ENCODE data around the gene GABBR2.

DNA sequence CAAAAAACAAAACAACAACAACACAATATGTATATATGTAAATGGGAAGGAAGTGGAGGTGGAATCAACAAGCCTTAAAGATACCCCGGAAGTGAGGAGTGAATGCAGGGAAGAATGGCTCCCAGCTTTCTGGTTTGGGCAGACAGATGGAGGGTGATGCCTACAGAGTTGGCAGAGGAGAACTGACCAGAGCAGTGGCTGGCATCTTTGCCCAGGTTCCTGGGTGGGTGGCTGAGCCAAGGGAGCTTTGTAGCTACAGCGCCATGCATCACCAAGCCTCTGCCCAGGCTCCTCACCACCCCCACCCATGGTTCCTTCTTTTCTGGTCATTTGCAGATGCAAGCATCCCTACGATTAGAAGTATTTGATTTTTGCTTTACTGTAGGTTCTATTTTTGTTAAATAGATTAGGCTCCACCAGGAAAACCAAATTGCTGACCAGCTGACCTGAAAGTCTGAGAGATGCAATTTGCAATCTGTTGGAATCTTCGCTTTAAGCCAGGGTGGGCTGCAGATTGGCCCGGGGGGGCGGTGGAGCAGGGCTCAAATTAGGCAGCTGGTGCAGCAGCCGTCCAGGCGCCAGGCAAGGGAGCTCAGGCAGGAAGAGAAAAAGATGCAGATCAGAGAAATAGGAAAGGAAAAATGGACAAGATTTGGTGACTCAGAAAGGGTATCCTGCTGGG is 290.0 kb downstream of the GABBR2 start:
- TF ChIP-seq EZH2phosphoT487 (IDR thresholded peaks at IDR 0.05; ENCODE audit: low read depth), result no peak
- no peak for TF ChIP-seq CTCF (IDR thresholded peaks at IDR 0.05; ENCODE audit: low read depth, low read length)

All from OCI-LY3 (cell line).